IPS-15b (cell line): ENCODE results near the gene SLC6A4.

ENCODE experiments used
- H3K27me3 ChIP-seq: one replicate; pipeline ENCODE4 v1.6.1; 2013; ENCODE audit warnings: low read length; ENCODE audit not compliant: control insufficient read depth, insufficient read depth
- H3K36me3 ChIP-seq: one replicate; pipeline ENCODE4 v1.6.1; 2013; ENCODE audit warnings: low read length; ENCODE audit not compliant: control insufficient read depth, insufficient read depth
- H3K4me1 ChIP-seq: one replicate; pipeline ENCODE4 v1.6.1; 2013; ENCODE audit warnings: mild to moderate bottlenecking, low read length; ENCODE audit not compliant: control insufficient read depth, insufficient read depth
- H3K4me3 ChIP-seq: one replicate; pipeline ENCODE4 v1.5.1; 2013; ENCODE audit warnings: low read depth, low read length
- H3K9ac ChIP-seq: one replicate; pipeline ENCODE4 v1.6.1; 2013; ENCODE audit warnings: low read depth, mild to moderate bottlenecking, low read length
- H3K9me3 ChIP-seq: one replicate; pipeline ENCODE4 v1.6.1; 2013; ENCODE audit warnings: mild to moderate bottlenecking, low read length; ENCODE audit not compliant: control insufficient read depth, insufficient read depth

The SLC6A4 gene

GRCh38 chr17:30253312-30253711 is 17.8 kb upstream of the SLC6A4 start:
- Histone ChIP-seq H3K9ac (no peak overlapping the region), H3K27me3 (no peaks in the 10 kb centered on the region), H3K9me3 (no peaks in the 10 kb centered on the region), H3K4me3 (no peak overlapping the region), H3K36me3 (no peaks in the 10 kb centered on the region), H3K4me1 (no peaks in the 10 kb centered on the region)

- Histone ChIP-seq H3K4me1 (no peaks in the 10 kb centered on the region), H3K9me3 (no peaks in the 10 kb centered on the region), H3K4me3 (no peak overlapping the region), H3K27me3 (no peaks in the 10 kb centered on the region), H3K36me3 (no peaks in the 10 kb centered on the region), H3K9ac (no peak overlapping the region)
These were observed 16.4 kb upstream of the SLC6A4 start for GRCh38 chr17:30251931-30252330.

- Histone ChIP-seq H3K9me3 (no peaks in the 10 kb centered on the region), H3K27me3 (no peaks in the 10 kb centered on the region), H3K4me3 (no peak overlapping the region), H3K9ac (no peak overlapping the region), H3K36me3 (no peaks in the 10 kb centered on the region), H3K4me1 (no peaks in the 10 kb centered on the region)
These were observed 14.0 kb upstream of the SLC6A4 start for GRCh38 chr17:30249460-30249859.

- no peaks in the 10 kb centered on the region for H3K36me3 ChIP-seq
These were observed 13.3 kb upstream of the SLC6A4 start for GRCh38 chr17:30248786-30249185.

GRCh38 chr17:30246460-30246859 is 11.0 kb upstream of the SLC6A4 start:
- Histone ChIP-seq H3K36me3 (no peaks in the 10 kb centered on the region), H3K27me3 (no peaks in the 10 kb centered on the region), H3K9me3 (no peaks in the 10 kb centered on the region), H3K4me3 (no peak overlapping the region), H3K4me1 (no peaks in the 10 kb centered on the region), H3K9ac (no peak overlapping the region)

More at GRCh38 chr17:30248786-30249185, 13.3 kb upstream of the SLC6A4 start:
- H3K9me3 ChIP-seq, result no peaks in the 10 kb centered on the region
- no peaks in the 10 kb centered on the region for H3K4me1 ChIP-seq
- no peak overlapping the region for H3K9ac ChIP-seq
- H3K27me3 ChIP-seq, result no peaks in the 10 kb centered on the region
- no peak overlapping the region for H3K4me3 ChIP-seq

- Histone ChIP-seq H3K36me3 (no peaks in the 10 kb centered on the region), H3K27me3 (no peaks in the 10 kb centered on the region), H3K4me3 (no peak overlapping the region), H3K9me3 (no peaks in the 10 kb centered on the region), H3K4me1 (no peaks in the 10 kb centered on the region), H3K9ac (no peak overlapping the region)
These were observed 9.4 kb upstream of the SLC6A4 start for GRCh38 chr17:30244853-30245385.

GRCh38 chr17:30243568-30243967 is 8.1 kb upstream of the SLC6A4 start:
- no peak overlapping the region for H3K4me3 ChIP-seq
- H3K27me3 ChIP-seq, result peaks cover 7% of the 10 kb centered on the region
- H3K9me3 ChIP-seq, result no peaks in the 10 kb centered on the region
- no peak overlapping the region for H3K9ac ChIP-seq
- no peaks in the 10 kb centered on the region for H3K4me1 ChIP-seq
- no peaks in the 10 kb centered on the region for H3K36me3 ChIP-seq

- H3K9ac ChIP-seq, result no peak overlapping the region
- H3K4me1 ChIP-seq, result no peaks in the 10 kb centered on the region
- no peaks in the 10 kb centered on the region for H3K36me3 ChIP-seq
- no peak overlapping the region for H3K4me3 ChIP-seq
- no peaks in the 10 kb centered on the region for H3K9me3 ChIP-seq
- peaks cover 12% of the 10 kb centered on the region for H3K27me3 ChIP-seq
These were observed 7.5 kb upstream of the SLC6A4 start for GRCh38 chr17:30243002-30243401.

- H3K36me3 ChIP-seq, result no peaks in the 10 kb centered on the region
- peaks cover 28% of the 10 kb centered on the region for H3K27me3 ChIP-seq
- H3K9ac ChIP-seq, result no peak overlapping the region
- H3K4me1 ChIP-seq, result peaks cover 3% of the 10 kb centered on the region
- H3K4me3 ChIP-seq, result no peak overlapping the region
- H3K9me3 ChIP-seq, result no peaks in the 10 kb centered on the region
These were observed 5.6 kb upstream of the SLC6A4 start for GRCh38 chr17:30241051-30241450.

GRCh38 chr17:30240177-30240576 is 4.7 kb upstream of the SLC6A4 start:
- H3K9ac ChIP-seq, result no peak overlapping the region
- peaks cover 37% of the 10 kb centered on the region for H3K27me3 ChIP-seq
- H3K9me3 ChIP-seq, result no peaks in the 10 kb centered on the region
- H3K36me3 ChIP-seq, result no peaks in the 10 kb centered on the region
- peaks cover 3% of the 10 kb centered on the region for H3K4me1 ChIP-seq
- no peak overlapping the region for H3K4me3 ChIP-seq

- Histone ChIP-seq H3K4me3 (peak overlapping the region; percentile 63), H3K4me1 (peaks cover 3% of the 10 kb centered on the region), H3K27me3 (peaks cover 48% of the 10 kb centered on the region), H3K9me3 (no peaks in the 10 kb centered on the region), H3K36me3 (no peaks in the 10 kb centered on the region), H3K9ac (no peak overlapping the region)
These were observed 3.6 kb upstream of the SLC6A4 start for GRCh38 chr17:30239089-30239462.

GRCh38 chr17:30238387-30239088 is 3.0 kb upstream of the SLC6A4 start:
- Histone ChIP-seq H3K4me1 (peaks cover 3% of the 10 kb centered on the region), H3K36me3 (no peaks in the 10 kb centered on the region), H3K4me3 (peak overlapping the region; percentile 63), H3K9ac (peak overlapping the region; percentile 37), H3K27me3 (peaks cover 53% of the 10 kb centered on the region), H3K9me3 (no peaks in the 10 kb centered on the region)
